ENCODE results near the gene LRSAM1. TPM values are rescaled to one million over a fixed set of nuclear protein-coding genes. Genes with fewer than 3 reads are reported as not detected.
A peak's percentile ranks its signal among the peaks of the same experiment; 100 is the strongest.

LRSAM1 gene
- total and polyA plus RNA-seq, 2 donors, result 12.6 to 21.2 TPM

- H3K36me3 ChIP-seq (ENCODE audit: insufficient read depth), result peaks cover 9% of the 10 kb centered on the region
- 86% methylated on average over 21 of the region's 21 CpGs for WGBS
- DNase-seq (ENCODE audit: extremely low spot score), result no peak
Observed at GRCh38 chr9:127502706-127503378, 51.5 kb downstream of the LRSAM1 start.

GRCh38 chr9:127503379-127503921 is 52.1 kb downstream of the LRSAM1 start:
- Histone ChIP-seq H3K4me1 (ENCODE audit: insufficient read depth) (no peaks in the 10 kb centered on the region), H3K4me3 (ENCODE audit: low read depth, low read length) (no peak overlapping the region), H3K27ac (ENCODE audit: low read depth) (no peak overlapping the region), H3K36me3 (ENCODE audit: insufficient read depth) (peaks cover 9% of the 10 kb centered on the region)
- DNase-seq (ENCODE audit: extremely low spot score), result no peak
- 85% methylated on average over 20 of the region's 20 CpGs for WGBS

More at GRCh38 chr9:127502706-127503378, 51.5 kb downstream of the LRSAM1 start:
- H3K4me1 ChIP-seq (ENCODE audit: insufficient read depth), result no peaks in the 10 kb centered on the region
- no peak overlapping the region for H3K4me3 ChIP-seq (ENCODE audit: low read depth, low read length)
- no peak overlapping the region for H3K27ac ChIP-seq (ENCODE audit: low read depth)

- H3K4me3 ChIP-seq (ENCODE audit: low read depth, low read length), result no peak overlapping the region
- no peaks in the 10 kb centered on the region for H3K4me1 ChIP-seq (ENCODE audit: insufficient read depth)
- no peak overlapping the region for H3K27ac ChIP-seq (ENCODE audit: low read depth)
- no peak for DNase-seq (ENCODE audit: extremely low spot score)
- peaks cover 9% of the 10 kb centered on the region for H3K36me3 ChIP-seq (ENCODE audit: insufficient read depth)
- 54% methylated on average over 25 of the region's 25 CpGs for WGBS
Observed at GRCh38 chr9:127503947-127504886, 52.9 kb downstream of the LRSAM1 start.

- Histone ChIP-seq H3K36me3 (ENCODE audit: insufficient read depth) (peaks cover 9% of the 10 kb centered on the region), H3K27ac (ENCODE audit: low read depth) (no peak overlapping the region), H3K4me1 (ENCODE audit: insufficient read depth) (no peaks in the 10 kb centered on the region), H3K4me3 (ENCODE audit: low read depth, low read length) (no peak overlapping the region)
- no peak for DNase-seq (ENCODE audit: extremely low spot score)
- WGBS, result 87% methylated on average over 8 of the region's 8 CpGs
Observed at GRCh38 chr9:127504887-127505251, 53.6 kb downstream of the LRSAM1 start.

- peaks cover 9% of the 10 kb centered on the region for H3K36me3 ChIP-seq (ENCODE audit: insufficient read depth)
- DNase-seq (ENCODE audit: extremely low spot score), result no peak
- H3K27ac ChIP-seq (ENCODE audit: low read depth), result no peak overlapping the region
- H3K4me1 ChIP-seq (ENCODE audit: insufficient read depth), result no peaks in the 10 kb centered on the region
- WGBS, result 69% methylated on average over 16 of the region's 16 CpGs
- no peak overlapping the region for H3K4me3 ChIP-seq (ENCODE audit: low read depth, low read length)
Observed at GRCh38 chr9:127505396-127506116, 54.2 kb downstream of the LRSAM1 start.

GRCh38 chr9:127506117-127506813 is 55.0 kb downstream of the LRSAM1 start:
- peaks cover 9% of the 10 kb centered on the region for H3K36me3 ChIP-seq (ENCODE audit: insufficient read depth)
- H3K4me1 ChIP-seq (ENCODE audit: insufficient read depth), result no peaks in the 10 kb centered on the region
- DNase-seq (ENCODE audit: extremely low spot score), result no peak
- no peak overlapping the region for H3K4me3 ChIP-seq (ENCODE audit: low read depth, low read length)
- 84% methylated on average over 12 of the region's 12 CpGs for WGBS
- H3K27ac ChIP-seq (ENCODE audit: low read depth), result no peak overlapping the region

GRCh38 chr9:127506814-127507750 is 55.8 kb downstream of the LRSAM1 start:
- no peak for DNase-seq (ENCODE audit: extremely low spot score)
- no peak overlapping the region for H3K27ac ChIP-seq (ENCODE audit: low read depth)
- no peaks in the 10 kb centered on the region for H3K4me1 ChIP-seq (ENCODE audit: insufficient read depth)
- peaks cover 9% of the 10 kb centered on the region for H3K36me3 ChIP-seq (ENCODE audit: insufficient read depth)
- no peak overlapping the region for H3K4me3 ChIP-seq (ENCODE audit: low read depth, low read length)
- 85% methylated on average over 42 of the region's 42 CpGs for WGBS

GRCh38 chr9:127507751-127508648 is 56.7 kb downstream of the LRSAM1 start:
- 92% methylated on average over 40 of the region's 40 CpGs for WGBS
- Histone ChIP-seq H3K4me1 (ENCODE audit: insufficient read depth) (no peaks in the 10 kb centered on the region), H3K27ac (ENCODE audit: low read depth) (no peak overlapping the region), H3K4me3 (ENCODE audit: low read depth, low read length) (no peak overlapping the region), H3K36me3 (ENCODE audit: insufficient read depth) (peaks cover 7% of the 10 kb centered on the region)
- no peak for DNase-seq (ENCODE audit: extremely low spot score)

- no peak overlapping the region for H3K4me3 ChIP-seq (ENCODE audit: low read depth, low read length)
- H3K36me3 ChIP-seq (ENCODE audit: insufficient read depth), result peaks cover 7% of the 10 kb centered on the region
- DNase-seq (ENCODE audit: extremely low spot score), result no peak
- no peak overlapping the region for H3K27ac ChIP-seq (ENCODE audit: low read depth)
- H3K4me1 ChIP-seq (ENCODE audit: insufficient read depth), result no peaks in the 10 kb centered on the region
- 90% methylated on average over 19 of the region's 19 CpGs for WGBS
Observed at GRCh38 chr9:127508901-127509260, 57.6 kb downstream of the LRSAM1 start.

GRCh38 chr9:127509261-127509954 is 58.1 kb downstream of the LRSAM1 start:
- no peaks in the 10 kb centered on the region for H3K4me1 ChIP-seq (ENCODE audit: insufficient read depth)
- peaks cover 7% of the 10 kb centered on the region for H3K36me3 ChIP-seq (ENCODE audit: insufficient read depth)
- no peak for DNase-seq (ENCODE audit: extremely low spot score)
- peak overlapping the region; percentile 69 for H3K27ac ChIP-seq (ENCODE audit: low read depth)
- 58% methylated on average over 13 of the region's 13 CpGs for WGBS
- no peak overlapping the region for H3K4me3 ChIP-seq (ENCODE audit: low read depth, low read length)

- H3K4me3 ChIP-seq (ENCODE audit: low read depth, low read length), result no peak overlapping the region
- peaks cover 7% of the 10 kb centered on the region for H3K36me3 ChIP-seq (ENCODE audit: insufficient read depth)
- no peaks in the 10 kb centered on the region for H3K4me1 ChIP-seq (ENCODE audit: insufficient read depth)
- DNase-seq (ENCODE audit: extremely low spot score), result no peak
- peak overlapping the region; percentile 69 for H3K27ac ChIP-seq (ENCODE audit: low read depth)
- WGBS, result 68% methylated on average over 15 of the region's 15 CpGs
Observed at GRCh38 chr9:127509955-127510299, 58.6 kb downstream of the LRSAM1 start.

Data from urinary bladder (tissue), 4 donors.